ENCODE measurements around the gene CAPRIN2.

DNA sequence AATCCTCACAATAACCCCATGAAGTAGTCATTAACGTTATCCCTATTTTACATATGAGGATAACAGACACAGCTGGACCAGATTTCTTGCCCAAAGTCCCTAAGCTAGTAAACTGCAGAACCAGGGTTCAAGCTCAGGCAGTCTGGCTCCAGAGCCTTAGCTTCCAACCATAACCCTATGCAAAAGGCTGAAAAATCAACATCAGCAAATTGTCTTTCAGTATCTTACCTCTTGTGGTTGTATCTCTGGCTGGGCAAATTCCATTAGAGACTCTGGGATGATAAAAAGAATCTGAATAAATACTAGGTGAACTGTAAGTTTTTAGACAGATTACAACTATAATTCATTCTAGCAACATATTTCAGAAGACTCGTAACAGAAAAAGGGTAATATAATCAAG is 24.7 kb downstream of the CAPRIN2 start:
- TF ChIP-seq, protein P1, sequence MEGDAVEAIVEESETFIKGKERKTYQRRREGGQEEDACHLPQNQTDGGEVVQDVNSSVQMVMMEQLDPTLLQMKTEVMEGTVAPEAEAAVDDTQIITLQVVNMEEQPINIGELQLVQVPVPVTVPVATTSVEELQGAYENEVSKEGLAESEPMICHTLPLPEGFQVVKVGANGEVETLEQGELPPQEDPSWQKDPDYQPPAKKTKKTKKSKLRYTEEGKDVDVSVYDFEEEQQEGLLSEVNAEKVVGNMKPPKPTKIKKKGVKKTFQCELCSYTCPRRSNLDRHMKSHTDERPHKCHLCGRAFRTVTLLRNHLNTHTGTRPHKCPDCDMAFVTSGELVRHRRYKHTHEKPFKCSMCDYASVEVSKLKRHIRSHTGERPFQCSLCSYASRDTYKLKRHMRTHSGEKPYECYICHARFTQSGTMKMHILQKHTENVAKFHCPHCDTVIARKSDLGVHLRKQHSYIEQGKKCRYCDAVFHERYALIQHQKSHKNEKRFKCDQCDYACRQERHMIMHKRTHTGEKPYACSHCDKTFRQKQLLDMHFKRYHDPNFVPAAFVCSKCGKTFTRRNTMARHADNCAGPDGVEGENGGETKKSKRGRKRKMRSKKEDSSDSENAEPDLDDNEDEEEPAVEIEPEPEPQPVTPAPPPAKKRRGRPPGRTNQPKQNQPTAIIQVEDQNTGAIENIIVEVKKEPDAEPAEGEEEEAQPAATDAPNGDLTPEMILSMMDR (IDR thresholded peaks at IDR 0.05; ENCODE audit: low read length) = no peak
- TF ChIP-seq EZH2 (optimal IDR thresholded peaks at IDR 0.05; ENCODE audit: low read depth, low read length) (no peak), EZH2phosphoT487 (IDR thresholded peaks at IDR 0.05; ENCODE audit: low read length) (no peak)
